HL-60 (cell line): ENCODE measurements around the gene PDE8A.

Experiments used
- DNase-seq, 2 experiments: peaks; one replicate each; pipeline ENCODE4 v3.0.0-alpha.2; 2010 to 2020; ENCODE audit warnings: low read depth in 1 of 2, low spot score in 1 of 2
- H3K27ac ChIP-seq: fragments of 250-450 bp; sonication (Bioruptor Pico); replicated peaks from 2 replicates; pipeline ENCODE4 v1.5.1; 2020; ENCODE audit warnings: mild to moderate bottlenecking, moderate library complexity
- H3K27me3 ChIP-seq: fragments of 250-450 bp; sonication (Bioruptor Pico); 2 replicates; pipeline ENCODE4 v1.5.1; 2021; ENCODE audit warnings: mild to moderate bottlenecking, moderate library complexity; ENCODE audit not compliant: insufficient read depth, poor library complexity, severe bottlenecking
- H3K4me3 ChIP-seq: replicated peaks from 2 replicates; pipeline ENCODE4 v1.5.1; 2011; ENCODE audit warnings: mild to moderate bottlenecking, control low read depth, low read length; ENCODE audit not compliant: insufficient read depth
- GABPA ChIP-seq: IDR thresholded peaks from 2 replicates; pipeline ENCODE4 v1.6.1; 2012; ENCODE audit warnings: low read depth
- POLR2AphosphoS5 ChIP-seq: IDR thresholded peaks from 2 replicates; pipeline ENCODE4 v1.6.1; 2012; ENCODE audit warnings: low read depth
- SPI1 ChIP-seq: IDR thresholded peaks from 2 replicates; pipeline ENCODE4 v1.6.1; 2012; ENCODE audit warnings: low read depth, mild to moderate bottlenecking, borderline replicate concordance
- TF ChIP-seq, protein P1 (sequence below): IDR thresholded peaks from 2 replicates; pipeline ENCODE4 v1.6.1; 2012; ENCODE audit warnings: low read depth; ENCODE audit not compliant: insufficient replicate concordance
- TF ChIP-seq, protein P2 (sequence below): IDR thresholded peaks from one replicate; pipeline ENCODE4 v1.5.1; 2011; ENCODE audit warnings: low read length, control low read depth, inconsistent platforms; ENCODE audit not compliant: insufficient read depth

The PDE8A gene

DNA sequence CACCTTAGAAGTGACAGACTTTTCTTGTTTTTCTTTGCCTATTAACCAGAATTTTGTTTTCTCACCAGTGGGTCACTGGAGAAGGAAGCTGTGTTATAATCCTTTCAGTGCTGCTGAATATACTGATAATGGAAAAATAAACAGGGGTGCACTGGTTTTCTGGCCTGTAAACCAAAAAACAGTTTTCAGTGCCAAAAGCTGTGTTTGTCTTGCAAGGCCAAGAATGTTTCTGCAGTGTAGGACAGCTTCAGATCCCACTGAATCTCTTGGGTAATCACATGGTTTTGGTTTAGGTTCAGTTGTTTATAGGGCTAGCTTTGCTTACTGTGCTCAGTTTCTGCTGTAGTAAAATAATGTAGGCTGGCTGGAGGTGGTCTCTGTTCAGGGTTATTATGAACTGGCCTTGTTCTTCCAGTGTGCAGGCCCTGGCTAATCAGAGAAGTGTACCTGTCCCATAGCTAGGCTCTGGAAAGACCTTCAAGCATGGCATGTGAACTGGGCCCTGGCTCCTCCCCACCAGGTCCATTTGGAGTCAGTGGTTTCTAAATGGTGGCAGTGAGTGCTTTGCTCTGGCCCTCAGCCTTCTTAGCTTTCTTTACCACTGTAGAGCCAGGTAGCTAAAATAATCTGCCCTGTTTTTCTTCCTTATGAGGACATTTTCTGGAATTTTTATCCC is 18.7 kb downstream of the PDE8A start:
- TF ChIP-seq SPI1 (no peak), POLR2AphosphoS5 (no peak), GABPA (no peak)
- TF ChIP-seq, protein P1, sequence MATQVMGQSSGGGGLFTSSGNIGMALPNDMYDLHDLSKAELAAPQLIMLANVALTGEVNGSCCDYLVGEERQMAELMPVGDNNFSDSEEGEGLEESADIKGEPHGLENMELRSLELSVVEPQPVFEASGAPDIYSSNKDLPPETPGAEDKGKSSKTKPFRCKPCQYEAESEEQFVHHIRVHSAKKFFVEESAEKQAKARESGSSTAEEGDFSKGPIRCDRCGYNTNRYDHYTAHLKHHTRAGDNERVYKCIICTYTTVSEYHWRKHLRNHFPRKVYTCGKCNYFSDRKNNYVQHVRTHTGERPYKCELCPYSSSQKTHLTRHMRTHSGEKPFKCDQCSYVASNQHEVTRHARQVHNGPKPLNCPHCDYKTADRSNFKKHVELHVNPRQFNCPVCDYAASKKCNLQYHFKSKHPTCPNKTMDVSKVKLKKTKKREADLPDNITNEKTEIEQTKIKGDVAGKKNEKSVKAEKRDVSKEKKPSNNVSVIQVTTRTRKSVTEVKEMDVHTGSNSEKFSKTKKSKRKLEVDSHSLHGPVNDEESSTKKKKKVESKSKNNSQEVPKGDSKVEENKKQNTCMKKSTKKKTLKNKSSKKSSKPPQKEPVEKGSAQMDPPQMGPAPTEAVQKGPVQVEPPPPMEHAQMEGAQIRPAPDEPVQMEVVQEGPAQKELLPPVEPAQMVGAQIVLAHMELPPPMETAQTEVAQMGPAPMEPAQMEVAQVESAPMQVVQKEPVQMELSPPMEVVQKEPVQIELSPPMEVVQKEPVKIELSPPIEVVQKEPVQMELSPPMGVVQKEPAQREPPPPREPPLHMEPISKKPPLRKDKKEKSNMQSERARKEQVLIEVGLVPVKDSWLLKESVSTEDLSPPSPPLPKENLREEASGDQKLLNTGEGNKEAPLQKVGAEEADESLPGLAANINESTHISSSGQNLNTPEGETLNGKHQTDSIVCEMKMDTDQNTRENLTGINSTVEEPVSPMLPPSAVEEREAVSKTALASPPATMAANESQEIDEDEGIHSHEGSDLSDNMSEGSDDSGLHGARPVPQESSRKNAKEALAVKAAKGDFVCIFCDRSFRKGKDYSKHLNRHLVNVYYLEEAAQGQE, result no peak
- TF ChIP-seq, protein P2, sequence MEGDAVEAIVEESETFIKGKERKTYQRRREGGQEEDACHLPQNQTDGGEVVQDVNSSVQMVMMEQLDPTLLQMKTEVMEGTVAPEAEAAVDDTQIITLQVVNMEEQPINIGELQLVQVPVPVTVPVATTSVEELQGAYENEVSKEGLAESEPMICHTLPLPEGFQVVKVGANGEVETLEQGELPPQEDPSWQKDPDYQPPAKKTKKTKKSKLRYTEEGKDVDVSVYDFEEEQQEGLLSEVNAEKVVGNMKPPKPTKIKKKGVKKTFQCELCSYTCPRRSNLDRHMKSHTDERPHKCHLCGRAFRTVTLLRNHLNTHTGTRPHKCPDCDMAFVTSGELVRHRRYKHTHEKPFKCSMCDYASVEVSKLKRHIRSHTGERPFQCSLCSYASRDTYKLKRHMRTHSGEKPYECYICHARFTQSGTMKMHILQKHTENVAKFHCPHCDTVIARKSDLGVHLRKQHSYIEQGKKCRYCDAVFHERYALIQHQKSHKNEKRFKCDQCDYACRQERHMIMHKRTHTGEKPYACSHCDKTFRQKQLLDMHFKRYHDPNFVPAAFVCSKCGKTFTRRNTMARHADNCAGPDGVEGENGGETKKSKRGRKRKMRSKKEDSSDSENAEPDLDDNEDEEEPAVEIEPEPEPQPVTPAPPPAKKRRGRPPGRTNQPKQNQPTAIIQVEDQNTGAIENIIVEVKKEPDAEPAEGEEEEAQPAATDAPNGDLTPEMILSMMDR, result no peak
- H3K4me3 ChIP-seq, result no peak overlapping the region
- no peaks in the 10 kb centered on the region for H3K27me3 ChIP-seq
- H3K27ac ChIP-seq, result no peak overlapping the region
- DNase-seq, result no peak

DNA sequence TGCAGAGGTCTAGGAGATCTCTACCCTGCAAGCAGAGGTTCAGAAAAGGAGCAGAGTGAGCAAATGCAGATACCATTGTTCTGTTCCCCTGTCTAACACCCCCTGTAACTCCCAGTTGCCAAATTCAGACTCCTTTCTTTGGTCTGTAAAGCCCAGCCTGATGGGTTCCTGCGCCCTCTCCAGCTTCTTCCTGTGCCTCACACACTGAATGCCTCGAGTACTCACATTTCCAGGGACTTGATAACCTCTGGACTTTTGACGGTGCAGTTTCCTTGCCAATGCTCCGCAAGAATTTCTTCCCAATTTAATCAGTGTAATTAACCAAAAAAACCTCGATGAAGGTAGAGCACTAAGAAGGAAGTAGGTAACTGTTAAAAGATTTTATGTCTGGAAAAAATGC is 19.3 kb downstream of the PDE8A start:
- no peak overlapping the region for H3K27ac ChIP-seq
- no peak for DNase-seq
- no peaks in the 10 kb centered on the region for H3K27me3 ChIP-seq
- TF ChIP-seq SPI1 (no peak), GABPA (no peak), POLR2AphosphoS5 (no peak)
- TF ChIP-seq, protein P1, result no peak
- TF ChIP-seq, protein P2, result no peak
- no peak overlapping the region for H3K4me3 ChIP-seq

DNA sequence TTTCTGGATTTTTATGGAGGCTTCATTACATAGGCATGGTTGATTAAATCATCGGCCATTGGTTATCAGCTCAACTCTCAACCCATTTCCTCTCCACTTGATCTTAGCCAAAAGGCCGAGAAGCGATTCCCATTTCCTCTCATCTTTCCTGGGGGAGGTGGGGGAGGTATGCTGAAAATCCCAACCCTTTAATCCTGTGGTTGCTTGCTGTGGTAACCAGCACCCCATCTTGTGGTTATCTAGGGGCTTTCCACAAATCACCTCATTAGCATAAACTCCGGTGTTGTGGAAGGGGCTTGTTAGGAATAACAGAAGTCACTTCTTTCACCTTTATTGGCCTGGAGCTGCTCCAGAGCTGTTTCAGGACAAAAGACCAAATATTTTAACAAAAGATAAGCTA is 20.9 kb downstream of the PDE8A start:
- no peak for DNase-seq
- TF ChIP-seq, protein P1, result no peak
- TF ChIP-seq POLR2AphosphoS5 (no peak), GABPA (no peak), SPI1 (no peak)
- TF ChIP-seq, protein P2, result no peak
- no peak overlapping the region for H3K27ac ChIP-seq
- no peaks in the 10 kb centered on the region for H3K27me3 ChIP-seq
- no peak overlapping the region for H3K4me3 ChIP-seq
